NOMO-1 treated with DMSO at 0.1 percent for 48 hours (cell line): ENCODE measurements around the gene PKP4.
A peak's percentile ranks its signal among the peaks of the same experiment; 100 is the strongest.

Source experiments
- DNase-seq: peaks from one replicate; lab custom pipeline; 2025; ENCODE audit not compliant: unreplicated experiment; lab: John Stamatoyannopoulos, UW

Gene PKP4

GRCh38 chr2:158647436-158648231 is 190.9 kb downstream of the PKP4 start:
- no peak for DNase-seq

GRCh38 chr2:158649846-158650245 is 193.1 kb downstream of the PKP4 start:
- no peak for DNase-seq

DNA sequence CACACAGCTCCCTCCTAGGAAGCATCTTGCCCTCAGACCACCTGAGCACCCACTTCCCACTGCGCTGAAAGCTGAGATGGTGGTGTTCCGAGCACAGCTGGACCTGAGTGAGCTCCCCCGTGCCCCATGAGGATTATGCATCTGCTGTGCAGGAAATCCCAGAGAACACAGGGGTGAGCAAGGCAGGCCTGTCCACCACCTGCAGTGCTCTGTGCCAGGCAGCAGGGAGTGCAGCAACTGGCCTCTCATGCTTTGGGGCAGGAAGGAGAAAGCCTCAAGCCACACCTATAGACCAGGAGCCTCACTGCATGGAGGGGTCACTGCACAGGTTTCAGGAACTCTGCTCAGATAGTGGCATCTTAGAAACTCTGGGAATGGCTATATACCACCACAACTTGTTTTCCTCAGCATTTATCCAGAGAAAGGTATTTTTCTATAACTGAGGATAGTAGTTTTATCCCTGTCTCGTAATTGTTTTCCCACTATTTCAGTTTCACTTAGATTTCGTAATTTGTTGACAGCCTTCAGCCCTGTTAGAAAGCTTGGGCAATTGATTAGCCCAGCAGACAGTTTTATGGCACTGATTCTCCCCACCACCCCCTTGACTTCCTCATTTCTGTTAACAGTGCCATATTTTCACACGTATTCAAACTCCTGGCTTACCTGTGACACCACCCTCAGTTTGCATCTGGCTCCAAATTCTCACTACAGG is 194.1 kb downstream of the PKP4 start:
- peak; percentile 76 for DNase-seq

GRCh38 chr2:158651358-158652057 is 194.8 kb downstream of the PKP4 start:
- no peak for DNase-seq

- DNase-seq, result no peak
These were observed 198.9 kb downstream of the PKP4 start for GRCh38 chr2:158655628-158656027.

DNA sequence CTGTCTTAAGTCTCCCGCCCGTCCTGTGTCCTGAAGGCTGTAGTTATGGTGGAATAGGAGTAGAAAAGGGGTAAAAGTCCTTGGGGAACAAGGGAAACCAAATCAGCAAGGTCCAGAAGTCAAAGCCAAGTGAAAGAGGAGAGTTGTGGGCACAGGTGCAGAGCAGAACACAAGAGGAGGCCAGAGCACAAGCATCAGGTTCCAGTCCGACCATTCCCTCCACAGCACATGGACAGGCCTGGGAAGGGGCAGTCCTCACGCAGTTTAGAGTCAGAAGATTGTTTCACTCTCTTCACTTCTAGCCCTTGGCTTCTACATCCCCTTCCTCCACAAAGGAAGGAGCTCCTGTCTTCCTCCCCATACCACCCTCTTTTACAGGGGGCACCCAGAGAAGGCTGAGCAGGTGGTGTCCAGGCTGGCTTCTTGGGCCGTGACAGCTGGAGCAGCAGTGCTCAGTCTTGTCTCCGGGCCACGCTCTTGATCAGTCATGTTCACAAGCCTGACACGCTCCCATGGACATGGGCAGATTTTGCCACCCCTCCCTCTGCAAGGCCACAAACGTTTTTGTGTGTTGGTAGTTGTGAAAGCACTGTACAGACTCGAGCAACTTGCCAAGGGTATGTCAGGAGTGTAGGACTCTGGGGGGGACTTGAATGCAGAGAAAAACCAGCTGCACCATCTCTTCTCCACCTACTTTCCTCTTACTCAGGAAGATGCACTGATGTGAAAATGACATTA is 199.9 kb downstream of the PKP4 start:
- DNase-seq, result no peak

GRCh38 chr2:158658396-158658795 is 201.6 kb downstream of the PKP4 start:
- no peak for DNase-seq

- no peak for DNase-seq
These were observed 202.7 kb downstream of the PKP4 start for GRCh38 chr2:158659483-158659882.

- DNase-seq, result no peak
These were observed 204.5 kb downstream of the PKP4 start for GRCh38 chr2:158661231-158661630.

- no peak for DNase-seq
These were observed 205.7 kb downstream of the PKP4 start for GRCh38 chr2:158662421-158662820.

DNA sequence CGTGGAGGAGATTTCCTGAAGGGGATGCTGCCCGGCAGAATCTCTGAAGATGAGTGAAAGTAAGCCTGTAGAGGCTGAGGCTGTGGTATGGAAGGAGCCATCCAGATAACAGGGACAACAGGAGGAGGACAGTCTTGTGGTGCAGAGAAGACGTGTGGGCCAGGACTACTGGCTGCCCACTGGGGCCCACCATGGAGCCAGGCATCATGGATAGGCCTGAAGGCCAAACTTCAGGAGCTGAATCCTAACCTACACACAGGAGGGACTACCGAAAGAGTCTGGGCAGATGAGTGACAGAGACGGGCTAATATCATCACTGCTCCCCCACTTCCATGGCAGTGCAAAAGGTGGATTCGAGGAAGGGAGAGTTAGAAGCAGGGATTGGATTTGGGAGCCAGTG is 207.0 kb downstream of the PKP4 start:
- DNase-seq, result no peak

GRCh38 chr2:158664987-158665386 is 208.2 kb downstream of the PKP4 start:
- no peak for DNase-seq

DNA sequence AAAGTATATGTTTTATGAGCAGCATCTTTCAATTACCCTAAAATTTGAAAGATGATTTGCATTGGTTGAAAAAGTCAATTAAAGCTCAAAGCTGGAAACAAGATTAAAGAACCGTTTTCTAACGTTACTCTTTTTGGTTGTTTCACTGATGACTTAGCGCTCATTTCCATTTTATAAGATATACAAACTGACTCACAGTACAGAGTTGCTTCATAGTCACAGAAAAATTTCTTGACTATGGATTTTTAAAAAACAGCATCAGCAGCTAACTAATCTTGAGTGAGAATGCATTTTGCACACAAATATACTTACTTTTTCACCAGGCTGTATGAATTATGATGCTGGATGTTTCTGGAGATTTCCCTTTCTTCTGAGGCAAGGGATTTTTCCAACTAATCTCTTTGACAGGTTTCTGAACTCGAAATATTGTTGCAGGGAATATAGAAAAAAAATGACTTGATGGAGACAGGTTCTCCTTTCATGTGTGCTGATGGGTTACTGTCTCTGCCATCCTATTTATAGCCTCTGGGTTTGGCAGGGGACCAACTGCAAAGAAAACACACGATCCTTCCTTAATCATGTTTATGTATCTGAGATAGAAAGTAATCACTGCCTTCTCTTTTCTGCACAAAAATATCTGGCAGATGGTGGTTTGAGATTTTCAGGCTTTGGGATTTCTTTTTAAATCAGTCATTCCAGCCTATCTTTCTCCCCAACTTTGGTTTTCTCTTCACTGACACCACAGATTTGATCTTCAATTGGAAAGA is 209.0 kb downstream of the PKP4 start:
- DNase-seq, result no peak

- DNase-seq, result no peak
These were observed 210.2 kb downstream of the PKP4 start for GRCh38 chr2:158666969-158667368.

DNA sequence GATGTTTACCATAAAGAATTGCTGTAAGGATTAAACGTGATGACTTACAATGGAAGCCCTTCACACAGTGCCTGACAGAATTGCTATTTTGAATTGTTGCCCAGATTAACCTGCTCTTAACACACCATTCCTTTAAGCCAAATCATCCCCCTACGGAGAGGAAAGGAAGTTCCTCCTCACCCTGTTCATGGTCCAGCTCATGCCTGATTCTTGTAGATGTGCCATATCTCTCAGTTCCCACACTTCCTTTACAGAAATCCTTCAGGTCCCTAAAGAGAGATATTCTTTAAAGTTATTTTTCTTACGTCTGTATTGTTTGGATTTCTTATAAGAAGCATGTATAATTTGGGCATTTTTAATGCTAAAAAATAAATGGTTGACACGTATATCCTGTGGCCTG is 210.8 kb downstream of the PKP4 start:
- no peak for DNase-seq

DNA sequence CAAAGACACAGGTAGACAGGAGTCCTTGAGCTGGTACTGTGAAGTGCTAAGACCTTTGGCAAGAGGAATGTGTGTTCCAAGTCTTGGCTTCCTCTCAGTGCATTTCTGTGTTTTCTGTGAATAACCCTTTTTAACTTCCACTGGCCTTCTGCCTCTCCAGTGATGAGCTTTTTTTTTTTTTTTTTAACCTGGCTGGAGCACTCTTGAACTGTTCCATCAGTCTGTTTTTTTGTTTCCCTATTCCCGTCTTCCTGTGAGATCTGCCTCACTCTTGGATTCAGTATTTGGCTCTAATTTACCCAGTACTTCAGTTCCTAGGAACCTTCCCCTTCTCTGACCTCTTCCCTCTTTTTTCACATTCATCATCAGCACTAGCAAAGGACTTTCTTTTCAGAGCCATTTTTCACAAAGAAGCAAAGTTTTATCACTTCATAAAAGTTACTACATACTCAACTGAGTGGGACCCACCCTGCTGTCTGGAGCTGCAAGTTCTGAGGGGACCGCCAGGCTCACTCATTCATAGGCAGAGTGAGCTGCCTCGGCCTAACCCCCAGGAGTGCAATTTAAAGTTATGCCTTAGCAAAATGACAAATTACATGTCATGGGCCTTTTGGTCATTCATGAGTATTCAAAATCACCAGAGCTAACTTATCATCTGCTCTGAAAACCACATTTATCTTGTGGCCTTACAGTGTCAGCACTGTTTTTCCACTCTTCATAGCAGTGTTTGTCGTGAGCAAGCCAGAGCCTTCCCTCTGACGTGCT is 211.4 kb downstream of the PKP4 start:
- DNase-seq, result no peak

DNA sequence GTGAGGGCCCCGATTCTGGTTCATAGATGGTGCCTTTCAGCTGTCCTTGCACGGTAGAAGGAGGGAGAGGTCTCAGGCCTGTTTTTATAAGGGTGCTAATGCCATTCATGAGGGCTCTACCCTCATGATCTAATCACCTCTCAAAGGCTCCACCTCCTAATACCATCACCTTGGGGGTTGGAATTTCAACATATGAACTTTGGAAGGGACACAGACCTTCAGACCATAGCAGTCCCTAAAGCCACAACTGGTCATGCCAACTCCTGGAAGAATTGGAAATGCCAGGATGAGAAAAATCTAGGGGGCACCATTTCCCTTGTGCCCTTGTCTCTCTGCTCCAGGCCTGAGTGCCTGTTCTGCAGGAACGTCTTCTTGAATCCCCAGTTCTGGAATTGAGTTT is 213.5 kb downstream of the PKP4 start:
- no peak for DNase-seq

DNA sequence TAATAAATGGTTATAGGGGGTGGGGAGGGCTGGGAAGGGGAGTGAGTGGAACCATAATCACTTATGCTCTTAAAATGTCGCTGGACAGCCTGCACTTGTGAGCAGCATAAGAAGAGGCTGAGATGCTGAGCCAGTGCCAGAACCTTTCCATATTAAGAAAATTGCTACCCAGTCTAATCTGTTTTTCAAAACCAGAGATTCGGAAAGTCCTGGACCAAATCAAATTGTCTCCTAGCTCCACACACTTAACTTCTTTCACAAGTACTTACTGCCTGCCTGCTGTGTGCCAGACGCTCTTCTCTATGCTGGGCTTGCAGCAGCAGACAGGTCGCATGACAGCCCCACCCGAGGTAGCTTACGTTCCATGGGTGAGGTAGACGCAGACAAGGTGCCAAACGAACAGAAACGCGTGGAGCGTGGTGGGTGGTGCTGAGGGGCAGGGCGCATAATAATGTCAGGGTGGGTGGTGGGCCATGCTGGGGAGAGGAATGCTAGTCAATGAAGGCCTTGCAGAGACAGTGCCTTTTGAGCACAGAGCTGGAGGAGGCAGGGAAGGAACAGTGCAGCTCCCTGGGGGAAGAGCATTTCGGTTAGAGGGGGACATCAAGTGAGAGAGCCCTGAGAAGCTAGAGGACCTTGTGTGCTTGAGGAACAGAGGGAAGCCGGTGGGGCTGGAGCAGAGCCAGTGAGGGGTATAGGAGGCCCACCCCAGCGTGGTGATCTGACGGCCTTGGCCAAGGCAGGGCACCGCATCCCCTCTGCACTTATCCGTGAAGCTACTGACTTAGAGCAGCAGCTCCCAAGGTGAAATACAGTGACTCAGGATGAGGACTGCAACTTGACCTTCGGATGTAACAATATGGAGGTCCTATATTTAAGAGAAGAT is 214.9 kb downstream of the PKP4 start:
- no peak for DNase-seq

DNA sequence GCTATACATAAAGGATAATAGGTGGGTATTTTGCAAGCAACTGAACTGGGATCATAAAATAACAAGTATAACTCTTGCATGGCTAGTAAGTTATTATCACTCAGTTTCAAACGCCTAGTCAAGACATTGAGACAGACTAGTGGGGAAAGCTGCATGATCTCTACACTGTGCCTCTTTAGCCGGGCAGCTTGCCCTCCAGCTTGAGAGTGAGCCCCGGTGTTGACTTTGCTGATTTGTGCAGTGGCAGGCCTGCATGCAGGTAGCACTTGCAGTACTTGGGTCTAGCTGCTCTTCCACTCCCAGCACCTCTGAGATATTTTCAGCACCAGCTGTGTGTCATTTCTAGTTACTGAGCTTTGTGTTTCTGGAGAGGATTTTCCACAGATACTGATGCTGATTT is 219.5 kb downstream of the PKP4 start:
- DNase-seq, result no peak
